Measurements from ENCODE around the gene ADD3.

ADD3 gene

GRCh38 chr10:110158051-110159005, 150.5 kb downstream of the ADD3 start:
- DNase-seq, result no peak

DNA sequence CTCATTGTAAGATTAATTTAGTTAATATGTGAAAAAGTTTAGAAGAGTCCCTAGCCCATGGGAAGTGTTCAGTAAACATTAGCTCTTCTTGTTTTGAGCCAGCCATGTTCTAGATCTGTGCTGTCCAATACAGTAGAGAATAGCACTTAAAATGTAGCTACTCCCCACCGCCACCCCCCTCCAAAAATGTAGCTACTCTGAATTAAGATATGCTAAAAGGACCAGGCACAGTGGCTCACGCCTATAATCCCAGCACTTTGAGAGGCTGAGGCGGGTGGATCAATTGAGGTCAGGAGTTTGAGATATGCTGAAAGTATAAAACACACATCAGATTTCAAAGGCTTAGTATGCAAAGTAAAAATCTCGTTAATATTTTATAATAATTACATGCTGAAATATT, 152.3 kb downstream of the ADD3 start:
- no peak for DNase-seq

DNA sequence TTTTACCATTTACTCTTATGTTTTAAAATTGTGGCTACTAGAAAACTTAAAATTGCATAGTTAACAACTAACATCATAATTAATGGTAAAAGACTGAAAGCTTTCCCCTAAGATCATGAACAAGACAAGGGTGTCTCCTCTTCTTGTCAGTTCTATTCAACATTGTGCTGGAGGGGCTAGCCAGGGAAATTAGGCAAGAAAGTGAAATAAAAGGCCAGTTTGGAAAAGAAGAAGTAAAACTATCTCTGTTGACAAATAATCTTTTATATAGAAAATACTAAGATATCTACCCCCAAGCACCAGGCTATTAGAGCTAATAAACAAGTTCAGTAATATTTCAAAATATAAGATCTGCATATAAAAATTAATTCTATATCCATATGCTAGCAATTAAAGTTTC, 152.7 kb downstream of the ADD3 start:
- DNase-seq, result no peak

GRCh38 chr10:110162741-110163145, 155.0 kb downstream of the ADD3 start:
- no peak for DNase-seq

GRCh38 chr10:110163192-110163773, 155.5 kb downstream of the ADD3 start:
- DNase-seq, result no peak

GRCh38 chr10:110163841-110164240, 156.1 kb downstream of the ADD3 start:
- no peak for DNase-seq

- no peak for DNase-seq
Observed at GRCh38 chr10:110165239-110165638, 157.5 kb downstream of the ADD3 start.

GRCh38 chr10:110167149-110167548, 159.4 kb downstream of the ADD3 start:
- no peak for DNase-seq

GRCh38 chr10:110168601-110169481, 161.1 kb downstream of the ADD3 start:
- no peak for DNase-seq

- DNase-seq, result no peak
Observed at GRCh38 chr10:110169586-110169985, 161.8 kb downstream of the ADD3 start.

GRCh38 chr10:110170142-110170971, 162.6 kb downstream of the ADD3 start:
- peak; percentile 33 for DNase-seq

DNA sequence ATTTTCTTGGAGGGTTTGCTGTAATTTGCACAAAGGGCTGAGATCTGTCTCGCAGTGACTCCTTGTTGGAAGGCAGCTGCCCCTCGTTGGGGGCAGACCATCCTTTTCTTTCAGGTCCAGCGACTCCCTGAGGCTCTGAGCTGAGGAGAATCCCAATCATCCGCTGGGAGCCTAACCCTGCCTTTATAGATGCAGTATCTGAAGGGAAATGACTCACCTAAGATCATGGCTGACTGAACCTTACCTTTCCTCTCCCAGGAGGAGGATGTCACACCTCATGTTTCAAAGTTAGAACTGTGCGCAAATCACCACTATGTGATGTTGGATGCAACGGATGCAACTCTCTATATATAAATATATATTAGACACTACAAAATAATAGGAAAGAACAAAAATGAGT, 163.2 kb downstream of the ADD3 start:
- no peak for DNase-seq

GRCh38 chr10:110172155-110172554, 164.4 kb downstream of the ADD3 start:
- DNase-seq, result no peak

- no peak for DNase-seq
Observed at GRCh38 chr10:110174201-110174600, 166.4 kb downstream of the ADD3 start.

GRCh38 chr10:110174816-110175215, 167.0 kb downstream of the ADD3 start:
- no peak for DNase-seq

- no peak for DNase-seq
Observed at GRCh38 chr10:110175406-110175805, 167.6 kb downstream of the ADD3 start.

GRCh38 chr10:110176141-110177030, 168.6 kb downstream of the ADD3 start:
- DNase-seq, result no peak

DNA sequence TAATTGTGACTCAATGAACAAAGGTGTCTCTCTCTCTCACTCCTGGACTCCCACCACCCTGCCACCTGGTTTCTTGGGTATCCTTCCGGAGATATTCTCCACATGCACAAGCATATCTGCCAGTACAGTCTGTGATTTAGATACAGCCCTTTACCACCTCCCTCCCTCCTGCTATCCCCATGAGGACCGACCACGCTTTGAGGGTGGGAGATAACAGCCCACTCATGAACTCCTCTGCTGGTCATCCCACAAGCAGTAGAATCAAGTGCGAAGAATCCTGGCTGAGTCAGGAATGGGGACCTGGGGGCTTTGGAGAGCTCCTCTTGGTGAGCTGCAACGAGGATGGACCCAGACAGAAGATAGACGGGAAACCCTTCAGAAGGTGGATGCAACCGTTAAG, 171.4 kb downstream of the ADD3 start:
- no peak for DNase-seq

DNA sequence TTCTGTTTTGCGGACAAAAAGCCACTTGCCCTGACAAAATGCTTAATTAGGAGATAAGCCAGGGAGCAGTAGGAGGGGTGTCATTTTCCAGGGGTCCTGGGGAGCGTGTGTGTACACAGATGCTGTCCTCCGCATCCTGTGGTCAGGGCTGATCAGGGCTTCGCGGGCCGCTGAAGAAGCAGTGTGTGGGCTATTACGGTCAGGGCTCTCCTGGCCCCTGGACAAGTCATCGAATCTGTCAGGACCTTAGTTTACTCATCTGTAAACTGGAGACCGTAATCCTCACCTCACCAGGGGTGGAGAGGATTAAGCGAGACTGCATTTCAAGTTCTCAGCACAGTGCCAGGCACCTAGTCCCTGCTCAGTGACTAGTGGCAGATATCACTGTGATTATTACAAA, 173.7 kb downstream of the ADD3 start:
- DNase-seq, result no peak

DNA sequence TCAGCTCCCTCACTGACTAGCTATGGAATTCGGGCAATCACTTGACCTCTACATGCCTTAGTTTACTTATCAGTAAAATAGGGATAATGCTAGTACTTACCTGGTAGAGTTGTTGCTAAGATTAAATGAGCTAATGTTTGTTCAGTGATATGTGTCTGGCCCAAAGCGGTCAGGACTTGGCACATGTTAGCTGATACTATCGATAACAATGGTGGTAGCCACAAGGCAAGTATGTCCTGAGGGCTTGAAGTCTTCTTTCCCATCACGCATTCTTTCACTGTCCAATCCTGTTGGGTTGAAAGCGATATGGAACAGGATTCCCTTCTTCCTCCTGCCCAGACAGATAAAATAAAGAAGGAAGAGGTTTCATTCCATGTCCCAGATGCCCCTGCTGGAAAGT, 174.1 kb downstream of the ADD3 start:
- no peak for DNase-seq

DNA sequence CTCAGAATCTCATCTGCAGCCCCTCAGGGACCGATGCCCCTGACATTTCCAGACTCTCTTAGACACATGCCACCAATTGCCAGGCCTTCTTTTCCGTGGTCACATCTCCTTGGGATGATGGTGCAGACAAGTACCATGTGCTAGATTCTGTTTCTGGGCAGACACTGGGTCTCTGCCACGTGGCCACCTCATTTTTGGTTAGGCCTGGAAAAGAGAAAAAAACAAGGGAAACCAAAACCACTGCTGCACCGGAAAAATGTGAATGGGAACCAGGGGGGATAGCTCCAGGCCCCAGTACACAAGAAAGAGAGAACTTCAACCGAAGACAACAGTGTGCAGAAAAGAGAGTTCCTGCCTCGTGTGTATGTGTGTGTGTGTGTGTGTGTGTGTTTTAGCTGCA, 176.6 kb downstream of the ADD3 start:
- DNase-seq, result no peak
